ENCODE measurements around the gene PER2. TPM values are rescaled to one million over a fixed set of nuclear protein-coding genes. Genes with fewer than 3 reads are reported as not detected.
"Not testable (repeated sequence)": the region's sequence is repeated elsewhere in the genome, so short reads cannot be mapped to it uniquely, and the experiment has no call there.

The PER2 gene
- polyA plus RNA-seq, 2 of the 4 experiments (the other 2 are of a cell fraction): 3.4 to 8.5 TPM

DNA sequence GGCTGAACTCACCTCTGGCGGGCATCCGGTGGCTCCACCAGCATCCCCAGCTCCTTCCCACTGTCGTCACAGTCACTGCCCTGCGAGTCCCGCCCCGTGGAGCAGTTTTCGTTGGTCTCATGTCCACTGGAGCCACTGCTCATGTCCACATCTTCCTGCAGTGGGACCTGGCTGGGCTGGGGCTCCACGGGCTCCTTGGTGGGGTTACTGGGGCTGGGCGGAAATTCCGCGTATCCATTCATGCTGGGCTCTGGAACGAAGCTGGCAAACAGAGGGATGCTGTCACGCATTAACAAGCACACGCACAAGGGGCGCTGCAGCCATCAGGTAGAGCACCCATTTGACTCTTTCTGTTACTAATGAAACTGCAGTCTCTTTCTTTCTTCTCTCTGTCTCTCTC is 10.7 kb downstream of the PER2 start:
- H3K9me3 ChIP-seq: no peaks in the 10 kb centered on the region
- peak in 1 of 2 experiments; percentile 52 for DNase-seq (ENCODE audit: low read depth in 1 of 2, low spot score in 1 of 2)
- POLR2A ChIA-PET: no interaction called here
- ATAC-seq: peak in 1 of 2 experiments; percentile 47; a peak in 3 of 6 replicates
- FAIRE-seq: no peak
- CTCF ChIA-PET: interaction anchor here (2.3 to 22.7 kb wide), 4 partner anchors 8 to 63 kb away, joined by 7 to 351 read pairs (median 9); no protein-coding TSS in a partner anchor
- peaks cover 7% of the 10 kb centered on the region; the same call in 2 of the 3 replicates for H3K4me1 ChIP-seq
- 85% methylated on average over 15 of the region's 15 CpGs for WGBS (ENCODE audit: missing lambda C conversion rate)
- no peak overlapping the region for H3K4me3 ChIP-seq
- TF ChIP-seq NR3C1 (IDR thresholded peaks at IDR 0.05) (no peak), SREBF2 (IDR thresholded peaks at IDR 0.05) (no peak), RARB (CRISPR knock-in tag; IDR thresholded peaks at IDR 0.05) (no peak), BHLHE40 (IDR thresholded peaks at IDR 0.05; ENCODE audit: low read depth, low read length) (no peak), RAD21 (conservative IDR thresholded peaks at IDR 0.05 in 1 of 2, IDR thresholded peaks at IDR 0.05 in 1 of 2) (0 out of 5 replicates have a peak, but pooled peaks of 1 of the 2 experiments have one; percentile 19), CHD2 (IDR thresholded peaks at IDR 0.05; ENCODE audit: low read length, partially characterized antibody) (no peak), FOXS1 (CRISPR knock-in tag; IDR thresholded peaks at IDR 0.05) (no peak), RNF2 (IDR thresholded peaks at IDR 0.05; ENCODE audit: borderline replicate concordance, low read depth) (no peak), ESRRA (IDR thresholded peaks at IDR 0.05; ENCODE audit: borderline replicate concordance, low read length) (no peak)
- TF ChIP-seq, protein P1, sequence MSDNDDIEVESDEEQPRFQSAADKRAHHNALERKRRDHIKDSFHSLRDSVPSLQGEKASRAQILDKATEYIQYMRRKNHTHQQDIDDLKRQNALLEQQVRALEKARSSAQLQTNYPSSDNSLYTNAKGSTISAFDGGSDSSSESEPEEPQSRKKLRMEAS (IDR thresholded peaks at IDR 0.05): no peak
- TF ChIP-seq, protein P2, sequence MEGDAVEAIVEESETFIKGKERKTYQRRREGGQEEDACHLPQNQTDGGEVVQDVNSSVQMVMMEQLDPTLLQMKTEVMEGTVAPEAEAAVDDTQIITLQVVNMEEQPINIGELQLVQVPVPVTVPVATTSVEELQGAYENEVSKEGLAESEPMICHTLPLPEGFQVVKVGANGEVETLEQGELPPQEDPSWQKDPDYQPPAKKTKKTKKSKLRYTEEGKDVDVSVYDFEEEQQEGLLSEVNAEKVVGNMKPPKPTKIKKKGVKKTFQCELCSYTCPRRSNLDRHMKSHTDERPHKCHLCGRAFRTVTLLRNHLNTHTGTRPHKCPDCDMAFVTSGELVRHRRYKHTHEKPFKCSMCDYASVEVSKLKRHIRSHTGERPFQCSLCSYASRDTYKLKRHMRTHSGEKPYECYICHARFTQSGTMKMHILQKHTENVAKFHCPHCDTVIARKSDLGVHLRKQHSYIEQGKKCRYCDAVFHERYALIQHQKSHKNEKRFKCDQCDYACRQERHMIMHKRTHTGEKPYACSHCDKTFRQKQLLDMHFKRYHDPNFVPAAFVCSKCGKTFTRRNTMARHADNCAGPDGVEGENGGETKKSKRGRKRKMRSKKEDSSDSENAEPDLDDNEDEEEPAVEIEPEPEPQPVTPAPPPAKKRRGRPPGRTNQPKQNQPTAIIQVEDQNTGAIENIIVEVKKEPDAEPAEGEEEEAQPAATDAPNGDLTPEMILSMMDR (IDR thresholded peaks at IDR 0.05): peak; percentile 20; the same call in 1 of the 3 replicates
- H3K27ac ChIP-seq: no peak overlapping the region
- no peak overlapping the region for H3K4me2 ChIP-seq

DNA sequence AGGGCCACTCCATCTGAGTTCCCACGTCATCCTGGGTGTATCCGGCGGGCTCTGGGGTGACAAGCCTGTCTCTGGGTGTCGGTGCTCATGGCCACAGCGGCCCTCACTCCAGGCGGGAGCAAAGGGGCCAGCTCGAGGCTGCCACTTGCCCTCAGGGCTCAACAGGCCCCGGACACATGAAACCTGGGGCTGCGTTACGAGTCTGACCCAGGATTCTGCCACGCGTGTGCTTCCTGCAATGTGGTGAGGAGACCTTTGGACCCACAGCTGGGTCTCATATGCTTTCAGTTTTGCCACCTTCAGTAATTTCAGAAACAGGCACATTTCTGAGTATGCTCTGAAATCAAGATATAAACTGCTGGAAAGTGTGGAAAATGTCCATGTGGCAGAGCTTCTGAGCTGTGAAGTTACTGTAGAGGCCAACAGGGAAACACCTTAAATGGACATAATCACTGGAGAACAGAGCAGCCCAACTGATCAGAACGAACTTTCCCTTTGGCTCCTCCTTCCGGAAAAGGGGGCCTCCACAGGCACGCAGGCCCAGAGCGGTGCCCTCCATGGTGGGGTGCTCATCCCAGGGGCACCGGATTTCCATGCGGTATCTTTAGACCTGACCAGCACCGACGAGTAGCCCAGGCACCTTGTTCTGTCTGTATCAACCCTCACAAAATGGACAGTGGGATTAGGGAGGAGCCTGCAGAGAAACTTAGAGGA is 14.1 kb downstream of the PER2 start:
- CTCF ChIA-PET: interaction anchor here (0.8 to 22.7 kb wide), 4 partner anchors 15 to 83 kb away, joined by 3 to 351 read pairs (median 4); no protein-coding TSS in a partner anchor

DNA sequence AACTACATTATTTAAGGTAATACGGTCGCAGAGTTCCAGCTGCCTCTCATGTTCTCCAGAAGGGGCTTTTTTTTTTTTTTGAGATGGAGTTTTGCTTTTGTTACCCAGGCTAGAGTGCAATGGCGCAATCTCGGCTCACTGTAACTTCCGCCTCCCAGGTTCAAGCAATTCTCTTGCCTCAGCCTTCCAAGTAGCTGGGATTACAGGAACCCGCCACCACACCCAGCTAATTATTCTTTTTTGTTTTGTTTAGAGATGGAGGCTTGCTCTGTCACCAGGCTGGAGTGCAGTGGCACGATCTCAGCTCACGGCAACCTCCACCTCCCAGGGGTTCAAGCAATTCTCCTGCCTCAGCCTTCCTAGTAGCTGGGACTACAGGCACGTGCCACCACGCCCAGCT is 15.0 kb downstream of the PER2 start:
- ATAC-seq; DNase-seq (ENCODE audit: low read depth in 1 of 2, low spot score in 1 of 2); H3K4me2 ChIP-seq; H3K4me3 ChIP-seq; H3K27ac ChIP-seq; H3K9me3 ChIP-seq; POLR2A ChIA-PET; FAIRE-seq; H3K4me1 ChIP-seq: not testable (repeated sequence)
- CTCF ChIA-PET: interaction anchor here (0.7 to 22.7 kb wide), 6 partner anchors 13 to 832 kb away, joined by 3 to 351 read pairs (median 4); no protein-coding TSS in a partner anchor
- WGBS (ENCODE audit: missing lambda C conversion rate): 94% methylated on average over 10 of the region's 10 CpGs

More for the DNA sequence above, 14.1 kb downstream of the PER2 start:
- TF ChIP-seq, protein P3, sequence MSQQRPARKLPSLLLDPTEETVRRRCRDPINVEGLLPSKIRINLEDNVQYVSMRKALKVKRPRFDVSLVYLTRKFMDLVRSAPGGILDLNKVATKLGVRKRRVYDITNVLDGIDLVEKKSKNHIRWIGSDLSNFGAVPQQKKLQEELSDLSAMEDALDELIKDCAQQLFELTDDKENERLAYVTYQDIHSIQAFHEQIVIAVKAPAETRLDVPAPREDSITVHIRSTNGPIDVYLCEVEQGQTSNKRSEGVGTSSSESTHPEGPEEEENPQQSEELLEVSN (IDR thresholded peaks at IDR 0.05; ENCODE audit: borderline replicate concordance, low read depth): no peak
- TF ChIP-seq, protein P4, sequence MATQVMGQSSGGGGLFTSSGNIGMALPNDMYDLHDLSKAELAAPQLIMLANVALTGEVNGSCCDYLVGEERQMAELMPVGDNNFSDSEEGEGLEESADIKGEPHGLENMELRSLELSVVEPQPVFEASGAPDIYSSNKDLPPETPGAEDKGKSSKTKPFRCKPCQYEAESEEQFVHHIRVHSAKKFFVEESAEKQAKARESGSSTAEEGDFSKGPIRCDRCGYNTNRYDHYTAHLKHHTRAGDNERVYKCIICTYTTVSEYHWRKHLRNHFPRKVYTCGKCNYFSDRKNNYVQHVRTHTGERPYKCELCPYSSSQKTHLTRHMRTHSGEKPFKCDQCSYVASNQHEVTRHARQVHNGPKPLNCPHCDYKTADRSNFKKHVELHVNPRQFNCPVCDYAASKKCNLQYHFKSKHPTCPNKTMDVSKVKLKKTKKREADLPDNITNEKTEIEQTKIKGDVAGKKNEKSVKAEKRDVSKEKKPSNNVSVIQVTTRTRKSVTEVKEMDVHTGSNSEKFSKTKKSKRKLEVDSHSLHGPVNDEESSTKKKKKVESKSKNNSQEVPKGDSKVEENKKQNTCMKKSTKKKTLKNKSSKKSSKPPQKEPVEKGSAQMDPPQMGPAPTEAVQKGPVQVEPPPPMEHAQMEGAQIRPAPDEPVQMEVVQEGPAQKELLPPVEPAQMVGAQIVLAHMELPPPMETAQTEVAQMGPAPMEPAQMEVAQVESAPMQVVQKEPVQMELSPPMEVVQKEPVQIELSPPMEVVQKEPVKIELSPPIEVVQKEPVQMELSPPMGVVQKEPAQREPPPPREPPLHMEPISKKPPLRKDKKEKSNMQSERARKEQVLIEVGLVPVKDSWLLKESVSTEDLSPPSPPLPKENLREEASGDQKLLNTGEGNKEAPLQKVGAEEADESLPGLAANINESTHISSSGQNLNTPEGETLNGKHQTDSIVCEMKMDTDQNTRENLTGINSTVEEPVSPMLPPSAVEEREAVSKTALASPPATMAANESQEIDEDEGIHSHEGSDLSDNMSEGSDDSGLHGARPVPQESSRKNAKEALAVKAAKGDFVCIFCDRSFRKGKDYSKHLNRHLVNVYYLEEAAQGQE (IDR thresholded peaks at IDR 0.05): no peak
- no peak for TF ChIP-seq CBX2 (IDR thresholded peaks at IDR 0.05; ENCODE audit: borderline replicate concordance, low read depth)
- TF ChIP-seq NR3C1 (IDR thresholded peaks at IDR 0.05): no peak
- no peak for TF ChIP-seq ESRRA (IDR thresholded peaks at IDR 0.05; ENCODE audit: borderline replicate concordance, low read length)
- TF ChIP-seq, protein P5, sequence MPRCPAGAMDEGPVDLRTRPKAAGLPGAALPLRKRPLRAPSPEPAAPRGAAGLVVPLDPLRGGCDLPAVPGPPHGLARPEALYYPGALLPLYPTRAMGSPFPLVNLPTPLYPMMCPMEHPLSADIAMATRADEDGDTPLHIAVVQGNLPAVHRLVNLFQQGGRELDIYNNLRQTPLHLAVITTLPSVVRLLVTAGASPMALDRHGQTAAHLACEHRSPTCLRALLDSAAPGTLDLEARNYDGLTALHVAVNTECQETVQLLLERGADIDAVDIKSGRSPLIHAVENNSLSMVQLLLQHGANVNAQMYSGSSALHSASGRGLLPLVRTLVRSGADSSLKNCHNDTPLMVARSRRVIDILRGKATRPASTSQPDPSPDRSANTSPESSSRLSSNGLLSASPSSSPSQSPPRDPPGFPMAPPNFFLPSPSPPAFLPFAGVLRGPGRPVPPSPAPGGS (IDR thresholded peaks at IDR 0.05): no peak
- TF ChIP-seq, protein P6, sequence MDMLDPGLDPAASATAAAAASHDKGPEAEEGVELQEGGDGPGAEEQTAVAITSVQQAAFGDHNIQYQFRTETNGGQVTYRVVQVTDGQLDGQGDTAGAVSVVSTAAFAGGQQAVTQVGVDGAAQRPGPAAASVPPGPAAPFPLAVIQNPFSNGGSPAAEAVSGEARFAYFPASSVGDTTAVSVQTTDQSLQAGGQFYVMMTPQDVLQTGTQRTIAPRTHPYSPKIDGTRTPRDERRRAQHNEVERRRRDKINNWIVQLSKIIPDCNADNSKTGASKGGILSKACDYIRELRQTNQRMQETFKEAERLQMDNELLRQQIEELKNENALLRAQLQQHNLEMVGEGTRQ (IDR thresholded peaks at IDR 0.05): no peak
- 93% methylated on average over 16 of the region's 20 CpGs for WGBS (ENCODE audit: missing lambda C conversion rate)
- FAIRE-seq: no peak
- Histone ChIP-seq H3K4me3 (no peak overlapping the region), H3K4me1 (no peaks in the 10 kb centered on the region), H3K4me2 (no peak overlapping the region), H3K27ac (no peak overlapping the region), H3K9me3 (no peaks in the 10 kb centered on the region)
- no peak for DNase-seq (ENCODE audit: low read depth in 1 of 2, low spot score in 1 of 2)
- POLR2A ChIA-PET: no interaction called here
- no peak for ATAC-seq

Data from A549 (cell line).